Stimulated activated CD8-positive, alpha-beta memory T cell treated with anti-CD3 and anti-CD28 coated beads, Interleukin-2, amount 100 ng/mL, for 48 hours (primary cell): ENCODE measurements around the gene CDK5R1.

ENCODE experiments used
- DNase-seq, 2 donors: peaks; one replicate each; pipeline ENCODE4 v3.0.0-alpha.2; 2020; ENCODE audit warnings: low read depth in 2 of 2

The CDK5R1 gene

GRCh38 chr17:32493571-32493970 is 6.8 kb downstream of the CDK5R1 start:
- DNase-seq, result no peak

GRCh38 chr17:32493976-32494513 is 7.3 kb downstream of the CDK5R1 start:
- no peak for DNase-seq

GRCh38 chr17:32494621-32495358 is 8.0 kb downstream of the CDK5R1 start:
- no peak for DNase-seq

DNA sequence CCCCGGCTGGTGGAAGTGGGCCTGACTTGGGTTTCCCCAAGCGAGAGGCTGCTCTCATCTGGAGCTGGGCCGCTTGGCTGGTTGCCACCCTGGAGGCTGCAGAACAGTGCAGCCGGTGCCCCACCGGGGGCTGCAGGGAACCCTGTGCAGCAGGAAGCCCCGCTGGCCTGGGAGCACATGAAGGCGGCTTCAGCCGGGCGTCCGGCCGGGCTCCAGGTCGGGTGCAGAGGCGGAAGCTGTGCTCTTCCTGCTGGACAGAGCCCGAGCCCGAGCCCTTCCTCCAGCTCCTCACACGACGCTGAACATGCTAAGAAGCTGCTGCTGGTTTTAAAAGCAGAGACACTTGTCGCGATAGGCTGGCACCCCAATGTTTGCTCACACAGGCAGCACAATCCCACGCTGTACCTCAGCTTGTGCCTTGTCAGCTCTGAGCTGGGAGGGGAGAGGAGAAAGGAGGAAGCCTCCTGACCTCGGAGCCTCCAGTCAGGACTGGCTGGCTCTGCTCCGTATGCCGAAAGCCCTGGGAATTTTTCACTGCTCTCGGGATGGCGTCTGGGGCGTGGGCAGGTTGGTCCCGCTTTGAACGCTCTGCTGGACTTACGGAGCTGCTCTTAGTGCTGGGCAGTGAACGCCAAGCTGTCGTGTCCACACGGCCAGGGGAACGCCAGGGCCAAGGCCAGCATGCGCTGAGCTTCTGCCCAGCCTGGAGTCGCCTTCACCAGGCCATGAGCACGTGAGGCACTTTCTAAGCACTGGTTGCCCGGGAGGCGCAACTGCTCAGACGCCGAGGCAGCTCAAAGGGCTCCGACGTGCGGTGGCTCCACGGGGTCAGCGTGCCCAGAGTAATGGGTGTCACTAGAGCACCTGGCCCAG is 8.8 kb downstream of the CDK5R1 start:
- no peak for DNase-seq

DNA sequence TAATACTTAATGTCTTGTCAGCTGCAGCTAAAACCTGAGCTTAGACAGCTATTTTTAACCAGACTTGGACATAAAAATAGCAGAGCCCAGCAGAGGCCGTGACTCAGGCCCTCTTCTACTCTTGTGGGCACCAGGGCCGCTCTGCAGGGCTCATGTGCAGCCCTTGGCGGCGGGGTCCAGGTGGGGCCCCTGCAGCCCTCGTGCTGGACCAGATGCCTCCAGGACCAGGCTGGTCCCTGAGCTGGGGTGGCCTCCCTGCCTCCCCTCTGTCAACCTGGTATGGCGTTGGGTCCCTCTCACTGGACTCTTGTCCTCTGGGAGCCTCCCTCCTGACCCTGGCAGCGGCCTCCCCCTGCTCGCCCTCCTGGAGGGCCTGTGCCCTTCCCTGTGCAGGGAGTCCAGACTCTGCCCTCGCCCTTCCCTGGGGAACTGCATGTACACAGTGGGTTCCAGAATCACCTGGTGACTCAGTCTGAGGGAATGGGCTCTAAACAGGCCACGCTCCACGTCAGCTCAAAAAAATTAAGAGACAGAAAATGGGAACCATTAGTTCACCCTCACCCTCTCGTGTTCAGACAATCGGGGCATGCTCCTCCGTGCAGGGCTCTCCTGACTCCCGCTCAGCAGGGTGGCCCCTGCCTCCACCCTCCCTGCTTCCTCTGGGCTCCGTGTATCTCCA is 9.7 kb downstream of the CDK5R1 start:
- DNase-seq, result no peak

GRCh38 chr17:32497431-32498205 is 10.8 kb downstream of the CDK5R1 start:
- no peak for DNase-seq

GRCh38 chr17:32498391-32498790 is 11.6 kb downstream of the CDK5R1 start:
- DNase-seq, result no peak

GRCh38 chr17:32502013-32502412 is 15.2 kb downstream of the CDK5R1 start:
- DNase-seq, result no peak

GRCh38 chr17:32502710-32503109 is 15.9 kb downstream of the CDK5R1 start:
- no peak for DNase-seq

DNA sequence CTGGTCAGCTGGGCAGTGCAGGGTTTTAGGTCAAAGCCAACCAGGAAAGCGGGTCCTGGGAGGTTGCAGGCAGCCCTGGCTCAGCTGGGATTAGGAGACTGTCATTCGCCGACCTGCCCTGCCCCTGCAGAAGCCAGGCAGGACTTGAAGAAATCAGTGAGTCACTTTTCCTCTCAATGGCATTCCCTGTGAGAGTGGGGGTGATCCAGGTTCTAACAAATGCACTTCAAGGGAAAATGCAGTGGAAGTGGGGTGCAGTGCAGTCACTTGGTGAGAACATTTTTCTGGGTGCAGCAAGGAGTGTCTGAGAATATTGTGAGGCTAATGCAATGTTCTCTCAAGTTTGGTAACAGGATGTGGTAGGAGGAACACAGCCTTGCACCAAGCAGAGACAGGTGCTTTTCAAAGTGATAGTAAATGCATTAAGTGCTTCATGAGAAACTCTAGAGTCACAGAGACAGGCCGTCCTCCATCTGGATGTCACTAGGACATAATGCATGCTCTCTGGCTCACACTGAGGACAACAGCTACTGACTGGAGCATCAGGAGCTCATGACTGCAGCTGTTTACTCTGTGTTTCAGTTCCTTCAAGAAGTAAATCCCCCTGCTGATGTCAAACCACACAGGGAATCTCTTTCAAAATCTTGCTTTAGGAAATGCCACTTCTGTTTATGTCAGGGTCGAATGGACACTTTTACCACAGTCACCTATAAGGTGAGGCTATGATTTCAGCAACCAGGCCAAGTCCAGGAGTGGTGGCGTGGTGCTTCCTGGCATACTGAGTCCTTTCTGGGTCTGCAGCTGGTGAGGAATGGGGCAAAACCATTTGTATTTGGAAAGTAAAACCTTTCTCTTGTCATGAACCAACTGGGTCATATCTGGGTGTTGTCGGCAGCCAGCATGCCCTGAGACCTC is 16.7 kb downstream of the CDK5R1 start:
- DNase-seq, result no peak

- no peak for DNase-seq
Observed at GRCh38 chr17:32504166-32504990, 17.6 kb downstream of the CDK5R1 start.

DNA sequence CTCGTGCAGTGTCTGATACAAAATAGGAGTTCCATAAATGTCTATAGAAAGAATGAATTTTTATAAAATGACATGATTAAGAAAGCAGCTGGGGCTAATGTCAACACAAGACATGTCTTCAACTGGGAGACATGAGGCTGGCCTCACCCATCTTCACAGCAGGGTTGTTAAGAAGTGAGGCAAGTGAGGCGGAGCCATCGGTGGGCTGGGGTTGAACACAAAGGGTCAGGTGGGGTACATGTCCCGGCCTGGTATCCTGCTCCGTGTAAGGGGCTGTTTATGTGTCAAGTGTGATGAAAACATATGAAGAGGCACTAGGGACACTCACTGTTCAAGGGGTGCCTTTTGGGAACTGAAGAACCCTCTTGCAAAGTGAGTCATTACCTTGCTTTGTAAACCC is 22.1 kb downstream of the CDK5R1 start:
- no peak for DNase-seq

DNA sequence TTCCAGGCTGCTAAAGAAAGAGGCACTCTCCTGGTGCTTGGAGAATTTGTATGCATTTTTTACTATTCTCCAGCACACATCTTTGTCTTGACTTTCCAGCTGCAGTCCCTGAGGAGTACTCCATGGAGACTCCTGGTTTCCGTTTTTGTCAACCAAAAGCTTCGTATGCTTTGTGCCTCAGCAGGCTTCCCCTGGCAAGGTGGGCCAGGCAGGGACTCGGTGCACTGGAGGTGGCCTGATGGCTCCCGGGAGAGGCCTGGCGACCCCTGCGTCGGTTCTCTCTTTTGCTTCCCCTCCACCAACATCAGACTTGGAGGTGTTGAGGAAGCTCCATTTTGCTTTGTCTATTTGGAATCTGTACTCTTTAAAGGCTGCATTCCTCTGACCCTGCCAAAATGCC is 23.7 kb downstream of the CDK5R1 start:
- no peak for DNase-seq

- DNase-seq, result no peak
Observed at GRCh38 chr17:32512328-32512727, 25.5 kb downstream of the CDK5R1 start.

- no peak for DNase-seq
Observed at GRCh38 chr17:32513579-32513978, 26.8 kb downstream of the CDK5R1 start.

DNA sequence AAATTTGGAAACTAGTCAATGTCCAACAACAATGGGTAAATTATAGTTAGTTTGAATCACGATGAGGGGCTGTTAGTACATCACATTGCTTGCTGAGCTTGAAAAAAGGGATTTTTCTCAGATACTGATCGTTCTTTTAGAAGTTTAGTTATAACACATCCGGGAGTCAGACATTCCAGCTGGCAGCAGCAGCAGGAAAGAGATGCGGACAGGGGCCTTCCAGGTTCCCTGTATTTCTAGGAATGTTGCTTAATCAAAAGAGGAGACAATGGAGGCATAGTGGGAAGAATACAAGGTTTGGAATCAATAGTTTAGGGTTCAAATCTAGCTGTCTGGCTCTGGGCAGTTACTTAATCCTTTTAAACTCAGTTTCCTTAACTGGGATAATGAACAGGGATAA is 27.8 kb downstream of the CDK5R1 start:
- DNase-seq, result no peak

GRCh38 chr17:32515677-32516383 is 29.0 kb downstream of the CDK5R1 start:
- DNase-seq, result no peak

GRCh38 chr17:32516450-32516849 is 29.7 kb downstream of the CDK5R1 start:
- DNase-seq, result no peak
